IMR-90 (cell line): ENCODE results near the gene AP3M1. TPM values are rescaled to one million over a fixed set of nuclear protein-coding genes. Genes with fewer than 3 reads are reported as not detected.

Experiments
- ATAC-seq: fragments of 200-7000 bp; cut with Tn5 transposase; 2 replicates; pipeline ENCODE4 v1.9.1; 2020; ENCODE audit warnings: low read depth, mild to moderate bottlenecking, moderate library complexity
- BruUV-seq: library from RNA; stranded (reverse); fragments of 400-500 nt; replicated peaks from 2 replicates; lab custom pipeline; 2021; lab: Mats Ljungman, UMichigan
- CTCF ChIA-PET: fragments of 300-600 bp; formaldehyde crosslinking; extraction: SDS; loops from one replicate; lab custom pipeline; 2021; ENCODE audit warnings: antibody characterized with exemption; lab: Yijun Ruan, JAX
- POLR2A ChIA-PET: fragments of 300-600 bp; sonication (Branson Sonifier 250); formaldehyde crosslinking; loops from one replicate; lab custom pipeline; 2022; ENCODE audit warnings: antibody characterized with exemption; ENCODE audit not compliant: unreplicated experiment; lab: Charles Lee
- DNase-seq: peaks from one replicate; pipeline ENCODE4 v3.0.0; 2013
- H2AFZ ChIP-seq: replicated peaks from 2 replicates; pipeline ENCODE3; 2013; ENCODE audit warnings: low read length, mild to moderate bottlenecking; ENCODE audit not compliant: poor library complexity
- H2AK5ac ChIP-seq: 2 replicates; pipeline ENCODE4 v1.6.1; 2013; ENCODE audit warnings: low read depth, low read length, inconsistent platforms
- H2AK9ac ChIP-seq: replicated peaks from 2 replicates; pipeline ENCODE3; 2013; ENCODE audit warnings: mild to moderate bottlenecking, low read depth, low read length, moderate library complexity; ENCODE audit not compliant: poor library complexity
- H2BK120ac ChIP-seq: 2 replicates; pipeline ENCODE4 v1.6.1; 2013; ENCODE audit warnings: low read depth, low read length, inconsistent platforms
- H2BK15ac ChIP-seq: 3 replicates; pipeline ENCODE4 v1.6.1; 2013; ENCODE audit warnings: low read depth, low read length, inconsistent platforms
- H2BK20ac ChIP-seq: 2 replicates; pipeline ENCODE4 v1.6.1; 2013; ENCODE audit warnings: low read depth, mild to moderate bottlenecking, inconsistent platforms, low read length, moderate library complexity
- H2BK5ac ChIP-seq: 2 replicates; pipeline ENCODE4 v1.6.1; 2013; ENCODE audit warnings: mild to moderate bottlenecking, low read depth, low read length, inconsistent platforms; ENCODE audit not compliant: poor library complexity, severe bottlenecking
- H3K14ac ChIP-seq: replicated peaks from 2 replicates; pipeline ENCODE4 v1.6.1; 2013; ENCODE audit warnings: low read depth, low read length, inconsistent platforms
- H3K18ac ChIP-seq: 2 replicates; pipeline ENCODE4 v1.6.1; 2013; ENCODE audit warnings: low read depth, low read length, control low read depth
- H3K23ac ChIP-seq: 2 replicates; pipeline ENCODE4 v1.6.1; 2013; ENCODE audit warnings: low read depth, low read length, inconsistent platforms
- H3K27ac ChIP-seq: 2 replicates; pipeline ENCODE4 v1.5.1; 2013; ENCODE audit warnings: mild to moderate bottlenecking, control low read depth, low read length; ENCODE audit not compliant: insufficient read depth
- H3K27me3 ChIP-seq: 2 replicates; pipeline ENCODE4 v1.6.1; 2013; ENCODE audit warnings: low read length; ENCODE audit not compliant: control insufficient read depth, insufficient read depth
- H3K36me3 ChIP-seq: 2 replicates; pipeline ENCODE4 v1.6.1; 2013; ENCODE audit warnings: low read length, mixed read lengths; ENCODE audit not compliant: control insufficient read depth, insufficient read depth
- H3K4ac ChIP-seq: 2 replicates; pipeline ENCODE4 v1.6.1; 2013; ENCODE audit warnings: low read depth, low read length, inconsistent platforms
- H3K4me1 ChIP-seq: 2 replicates; pipeline ENCODE4 v1.6.1; 2013; ENCODE audit warnings: low read length, mixed read lengths; ENCODE audit not compliant: control insufficient read depth, insufficient read depth
- H3K4me2 ChIP-seq: 2 replicates; pipeline ENCODE4 v1.6.1; 2013; ENCODE audit warnings: low read depth, mild to moderate bottlenecking, control low read depth, low read length, moderate library complexity
- H3K4me3 ChIP-seq: 2 replicates; pipeline ENCODE4 v1.5.1; 2013; ENCODE audit warnings: low read depth, mild to moderate bottlenecking, control low read depth, low read length, moderate library complexity; ENCODE audit not compliant: insufficient read depth
- H3K56ac ChIP-seq: 2 replicates; pipeline ENCODE4 v1.6.1; 2013; ENCODE audit warnings: low read length, inconsistent platforms; ENCODE audit not compliant: insufficient read depth; ENCODE audit errors: extremely low read depth
- H3K79me1 ChIP-seq, 2 experiments: 2 replicates each; pipeline ENCODE4 v1.6.1; 2013; ENCODE audit warnings: low read length in 2 of 2, inconsistent platforms in 1 of 2, low read depth in 1 of 2
- H3K9ac ChIP-seq: 2 replicates; pipeline ENCODE4 v1.6.1; 2013; ENCODE audit warnings: low read depth, low read length, control low read depth
- H3K9me1 ChIP-seq: 2 replicates; pipeline ENCODE4 v1.6.1; 2013; ENCODE audit warnings: low read length, inconsistent platforms; ENCODE audit not compliant: insufficient read depth
- H3K9me3 ChIP-seq: 2 replicates; pipeline ENCODE4 v1.6.1; 2013; ENCODE audit warnings: low read length; ENCODE audit not compliant: control insufficient read depth, insufficient read depth
- H4K20me1 ChIP-seq: 2 replicates; pipeline ENCODE4 v1.6.1; 2013; ENCODE audit warnings: low read length, inconsistent platforms; ENCODE audit not compliant: insufficient read depth
- H4K5ac ChIP-seq: 2 replicates; pipeline ENCODE4 v1.6.1; 2013; ENCODE audit warnings: mild to moderate bottlenecking, low read depth, low read length, control low read depth
- H4K8ac ChIP-seq, 2 experiments: 2 replicates each; pipeline ENCODE4 v1.6.1; 2013; ENCODE audit warnings: low read depth in 2 of 2, low read length in 2 of 2, control low read depth in 1 of 2, inconsistent platforms in 1 of 2
- H4K91ac ChIP-seq: 2 replicates; pipeline ENCODE4 v1.6.1; 2013; ENCODE audit warnings: low read depth, low read length, inconsistent platforms; ENCODE audit not compliant: insufficient read depth
- BHLHE40 ChIP-seq: fragments of 150-350 bp; IDR thresholded peaks from 2 replicates; pipeline ENCODE4 v1.6.1; 2016; ENCODE audit warnings: mild to moderate bottlenecking, low read depth, low read length
- CHD1 ChIP-seq: IDR thresholded peaks from 2 replicates; pipeline ENCODE4 v1.6.1; 2012; ENCODE audit warnings: low read depth, low read length, improper control_type of control experiment
- MAFK ChIP-seq: IDR thresholded peaks from 2 replicates; pipeline ENCODE4 v1.6.1; 2012; ENCODE audit warnings: low read depth, low read length, improper control_type of control experiment
- MAZ ChIP-seq: IDR thresholded peaks from 2 replicates; pipeline ENCODE4 v1.6.1; 2012; ENCODE audit warnings: low read depth, mild to moderate bottlenecking, low read length, improper control_type of control experiment, moderate library complexity, borderline replicate concordance
- MXI1 ChIP-seq: IDR thresholded peaks from 2 replicates; pipeline ENCODE4 v1.6.1; 2012; ENCODE audit warnings: low read depth, mild to moderate bottlenecking, low read length, moderate library complexity, borderline replicate concordance
- POLR2A ChIP-seq: IDR thresholded peaks from 2 replicates; pipeline ENCODE4 v1.6.1; 2012; ENCODE audit warnings: mild to moderate bottlenecking, low read depth, low read length
- RAD21 ChIP-seq: IDR thresholded peaks from 2 replicates; pipeline ENCODE4 v1.6.1; 2012; ENCODE audit warnings: low read length, improper control_type of control experiment
- RCOR1 ChIP-seq: IDR thresholded peaks from 2 replicates; pipeline ENCODE4 v1.6.1; 2012; ENCODE audit warnings: mild to moderate bottlenecking, low read length, improper control_type of control experiment; ENCODE audit not compliant: insufficient replicate concordance
- SMC3 ChIP-seq: fragments of 150-350 bp; IDR thresholded peaks from 2 replicates; pipeline ENCODE4 v1.6.1; 2016; ENCODE audit warnings: low read depth, mild to moderate bottlenecking, antibody characterized with exemption, low read length, moderate library complexity
- WGBS, 2 experiments: methylation state at CpG; one replicate each; pipeline versions ENCODE4 v1.1.5 to v1.1.7; 2013; ENCODE audit warnings: missing lambda C conversion rate in 2 of 2; ENCODE audit not compliant: insufficient read length in 1 of 2; ENCODE audit errors: extremely low coverage in 2 of 2; 5-methylcytosine and 5-hydroxymethylcytosine counted together
- dilution Hi-C: fragments of 300-500 bp; cut with HindIII; formaldehyde crosslinking; loops from one replicate; pipeline ENCODE4 v1.14.3; 2018; ENCODE audit warnings: low sequenced_read_pairs; ENCODE audit not compliant: unreplicated experiment
- in situ Hi-C: fragments of 300-500 bp; cut with MboI; formaldehyde crosslinking; loops from 3 replicates; pipeline ENCODE4 v1.14.3; 2019; ENCODE audit warnings: low sequenced_read_pairs, inconsistent platforms, mixed read lengths
- intact Hi-C: fragments of 100-400 bp; cut with micrococcal nuclease; formaldehyde crosslinking; loops from 2 replicates; pipeline ENCODE4 v1.10.0; 2022
- polyA plus RNA-seq, 3 experiments: library from polyadenylated mRNA; depleted of rRNA; stranded (reverse); fragments of >200 nt; gene quantifications; 2 replicates each; pipeline ENCODE4 v1.2.3, GENCODE V29; 2012; ENCODE audit warnings: low replicate concordance in 1 of 3
- total RNA-seq: library from RNA; depleted of rRNA; stranded (reverse); fragments of >200 nt; gene quantifications from 2 replicates; pipeline ENCODE4 v1.2.3, GENCODE V29; 2012
- TF ChIP-seq, protein P1 (sequence below): fragments of 150-350 bp; IDR thresholded peaks from 2 replicates; pipeline ENCODE4 v1.6.1; 2017; ENCODE audit warnings: mild to moderate bottlenecking, antibody characterized with exemption, low read length, low read depth

Gene AP3M1
- total and polyA plus RNA-seq, 2 of the 4 experiments (the other 2 are of a cell fraction): 26.6 to 46.4 TPM

DNA sequence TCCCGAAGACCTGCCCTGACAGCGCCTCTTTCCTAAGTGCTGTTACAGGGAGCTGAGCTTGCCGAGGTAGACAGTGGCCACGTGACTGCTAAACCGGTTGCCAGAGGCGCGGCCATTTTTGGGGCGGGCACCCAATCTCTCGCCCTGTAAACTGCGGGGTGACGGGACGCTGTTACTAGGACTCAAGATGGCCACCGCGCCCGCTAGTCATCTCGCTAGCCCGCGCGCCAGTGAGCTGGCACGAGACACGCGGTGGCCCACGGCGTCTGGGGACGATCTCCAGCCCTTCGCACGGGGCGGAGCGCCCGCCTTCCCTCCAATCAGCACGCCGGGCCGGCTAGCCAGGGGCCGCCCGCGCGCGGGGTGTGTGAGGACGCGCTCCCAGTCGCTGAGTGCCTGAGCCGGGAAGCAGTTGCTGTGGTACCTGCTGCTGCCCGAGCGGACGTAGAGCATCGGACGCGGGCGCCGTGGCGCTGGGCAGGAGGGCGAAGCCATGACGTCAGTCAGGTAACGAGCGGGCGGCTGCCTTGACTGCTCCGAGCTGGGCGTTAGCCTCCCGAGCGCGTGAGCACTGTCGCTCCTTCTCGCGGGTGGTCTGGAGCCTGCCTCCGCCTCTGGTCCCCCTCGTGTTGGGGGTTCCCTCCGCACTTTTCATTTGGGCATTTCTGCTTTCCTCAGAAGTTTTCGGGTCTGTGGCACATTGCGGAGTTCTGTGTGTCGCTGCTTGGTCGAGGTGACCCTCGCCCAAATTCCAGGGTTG lies 25.9 kb upstream of the AP3M1 start:
- no TSS peak for BruUV-seq

More for the DNA sequence above, 25.9 kb upstream of the AP3M1 start:
- DNase-seq (peak; percentile 92), ATAC-seq (peak; percentile 99)
- no peak overlapping the region for H2BK20ac ChIP-seq
- peak overlapping the region; percentile 79 for H3K9ac ChIP-seq
- peaks cover 8 to 42% of the 10 kb centered on the region in 2 experiments; a peak in 3 of 4 replicates for H3K79me1 ChIP-seq
- peak overlapping the region; percentile 36 for H2BK120ac ChIP-seq
- peak overlapping the region; percentile 15 for H3K18ac ChIP-seq
- no peaks in the 10 kb centered on the region for H3K36me3 ChIP-seq
- no peaks in the 10 kb centered on the region for H3K9me3 ChIP-seq
- intact Hi-C loops (no loop called here), dilution Hi-C loops (no loop called here), in situ Hi-C loops (no loop called here)
- peak overlapping the region; percentile 83 for H3K4me2 ChIP-seq
- H3K27ac ChIP-seq: peak overlapping the region; percentile 40
- no peaks in the 10 kb centered on the region; the same call in 1 of the 2 replicates for H3K4me1 ChIP-seq
- H2AFZ ChIP-seq: peak overlapping the region; percentile 98
- peak overlapping the region; percentile 82 for H3K4me3 ChIP-seq
- H4K91ac ChIP-seq: peak overlapping the region; percentile 73
- H3K23ac ChIP-seq: peak overlapping the region; percentile 74
- peak overlapping the region; percentile 93 for H3K56ac ChIP-seq
- H3K27me3 ChIP-seq: no peaks in the 10 kb centered on the region
- peak overlapping the region; percentile 48 for H4K5ac ChIP-seq
- peak overlapping the region; percentile 80 to 97 for H4K8ac ChIP-seq
- H4K20me1 ChIP-seq: no peaks in the 10 kb centered on the region
- ChIA-PET POLR2A (interaction anchor here (0.6 kb wide), 3 partner anchors 22 to 1011 kb away, joined by 3 read pairs; no protein-coding TSS in a partner anchor), CTCF (no interaction called here)
- 0% methylated on average over 50 of the region's 72 CpGs; no CpG with 5 or more reads in 1 of the 2 experiments for WGBS, 2 experiments
- H2AK5ac ChIP-seq: peak overlapping the region; percentile 77; the same call in 1 of the 2 replicates
- H3K14ac ChIP-seq: peak overlapping the region; percentile 81
- H3K4ac ChIP-seq: peak overlapping the region; percentile 61
- peak overlapping the region; percentile 90 for H2AK9ac ChIP-seq
- H2BK15ac ChIP-seq: peak overlapping the region; percentile 45; the same call in 1 of the 3 replicates
- peak overlapping the region; percentile 71 for H2BK5ac ChIP-seq
- TF ChIP-seq BHLHE40: peak; percentile 97
- no peak for TF ChIP-seq SMC3
- TF ChIP-seq RCOR1: peak; percentile 18
- TF ChIP-seq CHD1: no peak; the same call in 1 of the 2 replicates
- no peak for TF ChIP-seq MAFK
- TF ChIP-seq POLR2A: peak; percentile 98
- TF ChIP-seq MAZ: no peak; the same call in 1 of the 2 replicates
- TF ChIP-seq, protein P1, sequence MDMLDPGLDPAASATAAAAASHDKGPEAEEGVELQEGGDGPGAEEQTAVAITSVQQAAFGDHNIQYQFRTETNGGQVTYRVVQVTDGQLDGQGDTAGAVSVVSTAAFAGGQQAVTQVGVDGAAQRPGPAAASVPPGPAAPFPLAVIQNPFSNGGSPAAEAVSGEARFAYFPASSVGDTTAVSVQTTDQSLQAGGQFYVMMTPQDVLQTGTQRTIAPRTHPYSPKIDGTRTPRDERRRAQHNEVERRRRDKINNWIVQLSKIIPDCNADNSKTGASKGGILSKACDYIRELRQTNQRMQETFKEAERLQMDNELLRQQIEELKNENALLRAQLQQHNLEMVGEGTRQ: peak; percentile 96
- peak; percentile 89 for TF ChIP-seq MXI1
- TF ChIP-seq RAD21: no peak
- peaks cover 6% of the 10 kb centered on the region for H3K9me1 ChIP-seq
